Measurements from ENCODE around the gene CDH13.

DNA sequence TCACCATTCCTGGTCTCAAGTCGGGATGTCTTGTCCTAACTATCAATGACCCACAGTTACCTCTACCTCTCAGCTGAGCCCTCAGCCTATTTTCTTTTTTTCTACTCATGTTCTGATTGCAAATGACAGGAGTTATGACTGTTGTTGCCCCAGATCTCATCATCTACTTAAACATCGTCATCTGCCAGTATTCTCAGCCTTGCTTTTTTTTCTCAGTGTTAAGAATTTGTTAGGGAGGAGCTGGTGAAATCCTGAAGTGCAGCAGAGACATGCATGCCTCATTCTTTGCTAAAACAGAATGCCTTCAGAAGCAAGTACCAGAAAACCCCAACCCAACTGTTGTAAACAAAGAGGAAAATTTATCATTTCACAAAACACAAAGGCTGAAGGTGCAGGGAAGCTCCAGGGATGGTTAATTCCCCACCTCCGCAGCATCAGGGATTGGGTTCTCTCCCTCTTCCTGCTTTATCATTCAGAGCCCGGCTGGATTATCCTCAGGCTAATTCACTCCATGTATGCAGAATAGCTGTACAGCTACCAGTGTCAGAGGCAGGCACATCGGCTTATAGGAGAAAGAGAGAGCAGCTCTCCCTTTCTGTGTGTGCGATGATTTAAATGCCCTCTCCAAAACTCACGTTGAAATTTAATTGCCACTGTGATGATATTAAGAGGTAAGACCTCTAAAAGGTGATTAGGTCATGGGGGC, 640.2 kb downstream of the CDH13 start:
- no peak for TF ChIP-seq HDAC2 (IDR thresholded peaks at IDR 0.05)
- TF ChIP-seq ZNF3 (CRISPR knock-in tag; IDR thresholded peaks at IDR 0.05): no peak
- TF ChIP-seq COPS2 (conservative IDR thresholded peaks at IDR 0.05): no peak
- TF ChIP-seq ZKSCAN1 (IDR thresholded peaks at IDR 0.05; ENCODE audit: low read depth, low read length): no peak
- no peak for TF ChIP-seq CBX8 (IDR thresholded peaks at IDR 0.05; ENCODE audit: borderline replicate concordance, extremely low read depth, low read depth, low read length, poor library complexity, severe bottlenecking)

Measured in K562 (cell line).